IMR-90 (cell line): ENCODE results near the gene ZNF732. TPM values are rescaled to one million over a fixed set of nuclear protein-coding genes. Genes with fewer than 3 reads are reported as not detected.

Experiments
- ATAC-seq: fragments of 200-7000 bp; cut with Tn5 transposase; 2 replicates; pipeline ENCODE4 v1.9.1; 2020; ENCODE audit warnings: low read depth, mild to moderate bottlenecking, moderate library complexity
- BruUV-seq: library from RNA; stranded (reverse); fragments of 400-500 nt; replicated peaks from 2 replicates; lab custom pipeline; 2021; lab: Mats Ljungman, UMichigan
- CTCF ChIA-PET: fragments of 300-600 bp; formaldehyde crosslinking; extraction: SDS; loops from one replicate; lab custom pipeline; 2021; ENCODE audit warnings: antibody characterized with exemption; lab: Yijun Ruan, JAX
- POLR2A ChIA-PET: fragments of 300-600 bp; sonication (Branson Sonifier 250); formaldehyde crosslinking; loops from one replicate; lab custom pipeline; 2022; ENCODE audit warnings: antibody characterized with exemption; ENCODE audit not compliant: unreplicated experiment; lab: Charles Lee
- DNase-seq: peaks from one replicate; pipeline ENCODE4 v3.0.0; 2013
- H2AFZ ChIP-seq: replicated peaks from 2 replicates; pipeline ENCODE3; 2013; ENCODE audit warnings: low read length, mild to moderate bottlenecking; ENCODE audit not compliant: poor library complexity
- H2AK5ac ChIP-seq: 2 replicates; pipeline ENCODE4 v1.6.1; 2013; ENCODE audit warnings: low read depth, low read length, inconsistent platforms
- H2AK9ac ChIP-seq: replicated peaks from 2 replicates; pipeline ENCODE3; 2013; ENCODE audit warnings: mild to moderate bottlenecking, low read depth, low read length, moderate library complexity; ENCODE audit not compliant: poor library complexity
- H2BK120ac ChIP-seq: 2 replicates; pipeline ENCODE4 v1.6.1; 2013; ENCODE audit warnings: low read depth, low read length, inconsistent platforms
- H2BK15ac ChIP-seq: 3 replicates; pipeline ENCODE4 v1.6.1; 2013; ENCODE audit warnings: low read depth, low read length, inconsistent platforms
- H2BK20ac ChIP-seq: 2 replicates; pipeline ENCODE4 v1.6.1; 2013; ENCODE audit warnings: low read depth, mild to moderate bottlenecking, inconsistent platforms, low read length, moderate library complexity
- H2BK5ac ChIP-seq: 2 replicates; pipeline ENCODE4 v1.6.1; 2013; ENCODE audit warnings: mild to moderate bottlenecking, low read depth, low read length, inconsistent platforms; ENCODE audit not compliant: poor library complexity, severe bottlenecking
- H3K14ac ChIP-seq: replicated peaks from 2 replicates; pipeline ENCODE4 v1.6.1; 2013; ENCODE audit warnings: low read depth, low read length, inconsistent platforms
- H3K18ac ChIP-seq: 2 replicates; pipeline ENCODE4 v1.6.1; 2013; ENCODE audit warnings: low read depth, low read length, control low read depth
- H3K23ac ChIP-seq: 2 replicates; pipeline ENCODE4 v1.6.1; 2013; ENCODE audit warnings: low read depth, low read length, inconsistent platforms
- H3K27ac ChIP-seq: 2 replicates; pipeline ENCODE4 v1.5.1; 2013; ENCODE audit warnings: mild to moderate bottlenecking, control low read depth, low read length; ENCODE audit not compliant: insufficient read depth
- H3K27me3 ChIP-seq: 2 replicates; pipeline ENCODE4 v1.6.1; 2013; ENCODE audit warnings: low read length; ENCODE audit not compliant: control insufficient read depth, insufficient read depth
- H3K36me3 ChIP-seq: 2 replicates; pipeline ENCODE4 v1.6.1; 2013; ENCODE audit warnings: low read length, mixed read lengths; ENCODE audit not compliant: control insufficient read depth, insufficient read depth
- H3K4ac ChIP-seq: 2 replicates; pipeline ENCODE4 v1.6.1; 2013; ENCODE audit warnings: low read depth, low read length, inconsistent platforms
- H3K4me1 ChIP-seq: 2 replicates; pipeline ENCODE4 v1.6.1; 2013; ENCODE audit warnings: low read length, mixed read lengths; ENCODE audit not compliant: control insufficient read depth, insufficient read depth
- H3K4me2 ChIP-seq: 2 replicates; pipeline ENCODE4 v1.6.1; 2013; ENCODE audit warnings: low read depth, mild to moderate bottlenecking, control low read depth, low read length, moderate library complexity
- H3K4me3 ChIP-seq: 2 replicates; pipeline ENCODE4 v1.5.1; 2013; ENCODE audit warnings: low read depth, mild to moderate bottlenecking, control low read depth, low read length, moderate library complexity; ENCODE audit not compliant: insufficient read depth
- H3K56ac ChIP-seq: 2 replicates; pipeline ENCODE4 v1.6.1; 2013; ENCODE audit warnings: low read length, inconsistent platforms; ENCODE audit not compliant: insufficient read depth; ENCODE audit errors: extremely low read depth
- H3K79me1 ChIP-seq, 2 experiments: 2 replicates each; pipeline ENCODE4 v1.6.1; 2013; ENCODE audit warnings: low read length in 2 of 2, inconsistent platforms in 1 of 2, low read depth in 1 of 2
- H3K9ac ChIP-seq: 2 replicates; pipeline ENCODE4 v1.6.1; 2013; ENCODE audit warnings: low read depth, low read length, control low read depth
- H3K9me1 ChIP-seq: 2 replicates; pipeline ENCODE4 v1.6.1; 2013; ENCODE audit warnings: low read length, inconsistent platforms; ENCODE audit not compliant: insufficient read depth
- H3K9me3 ChIP-seq: 2 replicates; pipeline ENCODE4 v1.6.1; 2013; ENCODE audit warnings: low read length; ENCODE audit not compliant: control insufficient read depth, insufficient read depth
- H4K20me1 ChIP-seq: 2 replicates; pipeline ENCODE4 v1.6.1; 2013; ENCODE audit warnings: low read length, inconsistent platforms; ENCODE audit not compliant: insufficient read depth
- H4K5ac ChIP-seq: 2 replicates; pipeline ENCODE4 v1.6.1; 2013; ENCODE audit warnings: mild to moderate bottlenecking, low read depth, low read length, control low read depth
- H4K8ac ChIP-seq, 2 experiments: 2 replicates each; pipeline ENCODE4 v1.6.1; 2013; ENCODE audit warnings: low read depth in 2 of 2, low read length in 2 of 2, control low read depth in 1 of 2, inconsistent platforms in 1 of 2
- H4K91ac ChIP-seq: 2 replicates; pipeline ENCODE4 v1.6.1; 2013; ENCODE audit warnings: low read depth, low read length, inconsistent platforms; ENCODE audit not compliant: insufficient read depth
- BHLHE40 ChIP-seq: fragments of 150-350 bp; IDR thresholded peaks from 2 replicates; pipeline ENCODE4 v1.6.1; 2016; ENCODE audit warnings: mild to moderate bottlenecking, low read depth, low read length
- CHD1 ChIP-seq: IDR thresholded peaks from 2 replicates; pipeline ENCODE4 v1.6.1; 2012; ENCODE audit warnings: low read depth, low read length, improper control_type of control experiment
- ELK1 ChIP-seq: fragments of 150-350 bp; IDR thresholded peaks from 2 replicates; pipeline ENCODE4 v1.6.1; 2016; ENCODE audit warnings: low read depth, mild to moderate bottlenecking, low read length, moderate library complexity, borderline replicate concordance
- FOS ChIP-seq: fragments of 150-350 bp; IDR thresholded peaks from 2 replicates; pipeline ENCODE4 v1.6.1; 2016; ENCODE audit warnings: low read depth, low read length
- MAZ ChIP-seq: IDR thresholded peaks from 2 replicates; pipeline ENCODE4 v1.6.1; 2012; ENCODE audit warnings: low read depth, mild to moderate bottlenecking, low read length, improper control_type of control experiment, moderate library complexity, borderline replicate concordance
- POLR2A ChIP-seq: IDR thresholded peaks from 2 replicates; pipeline ENCODE4 v1.6.1; 2012; ENCODE audit warnings: mild to moderate bottlenecking, low read depth, low read length
- RAD21 ChIP-seq: IDR thresholded peaks from 2 replicates; pipeline ENCODE4 v1.6.1; 2012; ENCODE audit warnings: low read length, improper control_type of control experiment
- WGBS, 2 experiments: methylation state at CpG; one replicate each; pipeline versions ENCODE4 v1.1.5 to v1.1.7; 2013; ENCODE audit warnings: missing lambda C conversion rate in 2 of 2; ENCODE audit not compliant: insufficient read length in 1 of 2; ENCODE audit errors: extremely low coverage in 2 of 2; 5-methylcytosine and 5-hydroxymethylcytosine counted together
- dilution Hi-C: fragments of 300-500 bp; cut with HindIII; formaldehyde crosslinking; loops from one replicate; pipeline ENCODE4 v1.14.3; 2018; ENCODE audit warnings: low sequenced_read_pairs; ENCODE audit not compliant: unreplicated experiment
- in situ Hi-C: fragments of 300-500 bp; cut with MboI; formaldehyde crosslinking; loops from 3 replicates; pipeline ENCODE4 v1.14.3; 2019; ENCODE audit warnings: low sequenced_read_pairs, inconsistent platforms, mixed read lengths
- intact Hi-C: fragments of 100-400 bp; cut with micrococcal nuclease; formaldehyde crosslinking; loops from 2 replicates; pipeline ENCODE4 v1.10.0; 2022
- polyA plus RNA-seq, 3 experiments: library from polyadenylated mRNA; depleted of rRNA; stranded (reverse); fragments of >200 nt; gene quantifications; 2 replicates each; pipeline ENCODE4 v1.2.3, GENCODE V29; 2012; ENCODE audit warnings: low replicate concordance in 1 of 3
- total RNA-seq: library from RNA; depleted of rRNA; stranded (reverse); fragments of >200 nt; gene quantifications from 2 replicates; pipeline ENCODE4 v1.2.3, GENCODE V29; 2012
- TF ChIP-seq, protein P1 (sequence below): conservative IDR thresholded peaks from 2 replicates; pipeline ENCODE4 v1.5.1; 2012; ENCODE audit warnings: mild to moderate bottlenecking, low read depth, low read length, improper control_type of control experiment

The ZNF732 gene
- total and polyA plus RNA-seq, 2 of the 4 experiments (the other 2 are of a cell fraction): under 0.01 TPM; not detected in 1

GRCh38 chr4:242121-242848 lies 63.0 kb downstream of the ZNF732 start:
- peak overlapping the region; percentile 73 for H2AFZ ChIP-seq
- no peak overlapping the region for H3K23ac ChIP-seq
- CTCF ChIA-PET: no interaction called here
- no peaks in the 10 kb centered on the region for H3K79me1 ChIP-seq
- in situ Hi-C loops: no loop called here
- no peak overlapping the region for H4K8ac ChIP-seq
- 40% methylated on average over 1 of the region's 15 CpGs; no CpG with 5 or more reads in 1 of the 2 experiments for WGBS, 2 experiments
- H2BK5ac ChIP-seq: no peak overlapping the region
- no peak overlapping the region for H3K56ac ChIP-seq
- no peak overlapping the region for H2AK5ac ChIP-seq
- H3K9me3 ChIP-seq: peaks cover 13% of the 10 kb centered on the region
- H4K91ac ChIP-seq: no peak overlapping the region
- no peaks in the 10 kb centered on the region for H4K20me1 ChIP-seq
- H3K27ac ChIP-seq: no peak overlapping the region
- H3K18ac ChIP-seq: no peak overlapping the region
- no peaks in the 10 kb centered on the region for H3K27me3 ChIP-seq
- DNase-seq (peak; percentile 13), ATAC-seq (no peak)
- H4K5ac ChIP-seq: no peak overlapping the region
- H3K14ac ChIP-seq: no peak overlapping the region
- H3K36me3 ChIP-seq: no peaks in the 10 kb centered on the region
- no peak overlapping the region for H3K4ac ChIP-seq
- no peak overlapping the region for H3K9ac ChIP-seq
- no peaks in the 10 kb centered on the region for H3K9me1 ChIP-seq
- TF ChIP-seq ELK1 (no peak), CHD1 (no peak), RAD21 (peak; percentile 55), MAZ (no peak), POLR2A (no peak), BHLHE40 (no peak), FOS (no peak)
- TF ChIP-seq, protein P1, sequence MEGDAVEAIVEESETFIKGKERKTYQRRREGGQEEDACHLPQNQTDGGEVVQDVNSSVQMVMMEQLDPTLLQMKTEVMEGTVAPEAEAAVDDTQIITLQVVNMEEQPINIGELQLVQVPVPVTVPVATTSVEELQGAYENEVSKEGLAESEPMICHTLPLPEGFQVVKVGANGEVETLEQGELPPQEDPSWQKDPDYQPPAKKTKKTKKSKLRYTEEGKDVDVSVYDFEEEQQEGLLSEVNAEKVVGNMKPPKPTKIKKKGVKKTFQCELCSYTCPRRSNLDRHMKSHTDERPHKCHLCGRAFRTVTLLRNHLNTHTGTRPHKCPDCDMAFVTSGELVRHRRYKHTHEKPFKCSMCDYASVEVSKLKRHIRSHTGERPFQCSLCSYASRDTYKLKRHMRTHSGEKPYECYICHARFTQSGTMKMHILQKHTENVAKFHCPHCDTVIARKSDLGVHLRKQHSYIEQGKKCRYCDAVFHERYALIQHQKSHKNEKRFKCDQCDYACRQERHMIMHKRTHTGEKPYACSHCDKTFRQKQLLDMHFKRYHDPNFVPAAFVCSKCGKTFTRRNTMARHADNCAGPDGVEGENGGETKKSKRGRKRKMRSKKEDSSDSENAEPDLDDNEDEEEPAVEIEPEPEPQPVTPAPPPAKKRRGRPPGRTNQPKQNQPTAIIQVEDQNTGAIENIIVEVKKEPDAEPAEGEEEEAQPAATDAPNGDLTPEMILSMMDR: peak; percentile 47
- peak overlapping the region; percentile 41; the same call in 1 of the 2 replicates for H3K4me3 ChIP-seq
- H3K4me2 ChIP-seq: peak overlapping the region; percentile 76
- dilution Hi-C loops: no loop called here
- no peaks in the 10 kb centered on the region for H3K4me1 ChIP-seq
- POLR2A ChIA-PET: no interaction called here
- no peak overlapping the region for H2BK20ac ChIP-seq
- intact Hi-C loops: no loop called here
- no peak overlapping the region for H2BK15ac ChIP-seq
- H2BK120ac ChIP-seq: no peak overlapping the region
- H2AK9ac ChIP-seq: no peak overlapping the region
- BruUV-seq: no TSS peak
